GM13977 (cell line): ENCODE measurements around the gene TUBE1.

ENCODE experiments used
- DNase-seq: peaks from one replicate; pipeline ENCODE4 v3.0.0; 2012; ENCODE audit warnings: low spot score
- CTCF ChIP-seq: IDR thresholded peaks from 2 replicates; pipeline ENCODE4 v1.5.1; 2012; ENCODE audit warnings: mild to moderate bottlenecking, control low read depth; ENCODE audit not compliant: insufficient read depth; ENCODE audit errors: extremely low read depth, missing control alignments
- in situ Hi-C: fragments of 300-500 bp; cut with MboI; formaldehyde crosslinking; loops from one replicate; pipeline ENCODE4 v1.12.0; 2022; ENCODE audit warnings: low sequenced_read_pairs, low pct_unique_long_range_greater_than_20kb, mixed read lengths, inconsistent platforms; ENCODE audit not compliant: unreplicated experiment

TUBE1 gene

GRCh38 chr6:112022749-112023148 lies 64.5 kb downstream of the TUBE1 start:
- DNase-seq, result no peak
- TF ChIP-seq CTCF, result no peak
- in situ Hi-C loops, result no loop called here

GRCh38 chr6:112021691-112022310 lies 65.5 kb downstream of the TUBE1 start:
- in situ Hi-C loops, result no loop called here
- no peak for TF ChIP-seq CTCF

More at GRCh38 chr6:112021691-112022310, 65.5 kb downstream of the TUBE1 start:
- no peak for DNase-seq
